CD4-positive, alpha-beta memory T cell (primary cell): ENCODE measurements around the gene SUGP2. TPM values are rescaled to one million over a fixed set of nuclear protein-coding genes. Genes with fewer than 3 reads are reported as not detected.

ENCODE experiments used
- CTCF ChIA-PET: fragments of 350-600 bp; sonication (Branson Sonifier 250); formaldehyde crosslinking; loops from one replicate; lab custom pipeline; 2021; ENCODE audit warnings: inconsistent platforms; ENCODE audit not compliant: partially characterized antibody; lab: Charles Lee
- POLR2A ChIA-PET: fragments of 350-600 bp; sonication (Branson Sonifier 250); formaldehyde crosslinking; loops from one replicate; lab custom pipeline; 2021; ENCODE audit not compliant: partially characterized antibody; lab: Charles Lee
- DNase-seq, 5 donors: peaks; one replicate each; pipeline versions ENCODE4 v3.0.0 to v3.0.0-alpha.2; 2020 to 2022; ENCODE audit warnings: mixed read lengths in 1 of 5
- H3K27ac ChIP-seq: one replicate; pipeline ENCODE4 v1.7.0; 2013; ENCODE audit warnings: low read depth, low read length
- H3K27me3 ChIP-seq: 2 replicates; pipeline ENCODE4 v1.7.0; 2013; ENCODE audit warnings: mild to moderate bottlenecking, low read length, moderate library complexity; ENCODE audit not compliant: insufficient read depth
- H3K36me3 ChIP-seq: 2 replicates; pipeline ENCODE4 v1.7.0; 2013; ENCODE audit warnings: mild to moderate bottlenecking, low read length, moderate library complexity; ENCODE audit not compliant: insufficient read depth
- H3K4me1 ChIP-seq: 2 replicates; pipeline ENCODE4 v1.7.0; 2013; ENCODE audit warnings: mild to moderate bottlenecking, low read length, moderate library complexity; ENCODE audit not compliant: insufficient read depth
- H3K4me3 ChIP-seq, 2 donors: one replicate each; pipeline ENCODE4 v1.7.0; 2013; ENCODE audit warnings: low read length in 2 of 2, mild to moderate bottlenecking in 1 of 2
- H3K9me3 ChIP-seq, 2 donors: one replicate each; pipeline ENCODE4 v1.7.0; 2013; ENCODE audit warnings: low read length in 2 of 2, control low read depth in 1 of 2; ENCODE audit not compliant: control insufficient read depth in 1 of 2
- H3K27ac Mint-ChIP-seq, 7 donors: one replicate each; pipeline ENCODE4 v1.8.0; 2020 to 2021; ENCODE audit warnings: mixed read lengths in 7 of 7, mild to moderate bottlenecking in 6 of 7, inconsistent platforms in 3 of 7, moderate library complexity in 3 of 7
- H3K27me3 Mint-ChIP-seq, 2 donors: one replicate each; pipeline ENCODE4 v1.8.0; 2020 to 2021; ENCODE audit warnings: mixed read lengths in 2 of 2
- H3K36me3 Mint-ChIP-seq, 2 donors: one replicate each; pipeline ENCODE4 v1.8.0; 2020 to 2021; ENCODE audit warnings: mixed read lengths in 2 of 2, inconsistent platforms in 1 of 2, mild to moderate bottlenecking in 1 of 2
- H3K4me1 Mint-ChIP-seq, 4 donors: one replicate each; pipeline ENCODE4 v1.8.0; 2020 to 2021; ENCODE audit warnings: mixed read lengths in 4 of 4, mild to moderate bottlenecking in 1 of 4
- H3K4me3 Mint-ChIP-seq, 8 donors: one replicate each; pipeline ENCODE4 v1.8.0; 2020 to 2021; ENCODE audit warnings: mixed read lengths in 8 of 8, mild to moderate bottlenecking in 7 of 8, moderate library complexity in 6 of 8, inconsistent platforms in 3 of 8
- H3K9me3 Mint-ChIP-seq, 8 donors: one replicate each; pipeline ENCODE4 v1.8.0; 2020 to 2021; ENCODE audit warnings: mixed read lengths in 8 of 8, mild to moderate bottlenecking in 5 of 8, inconsistent platforms in 3 of 8, moderate library complexity in 1 of 8
- intact Hi-C: fragments of 100-400 bp; cut with micrococcal nuclease; formaldehyde crosslinking; loops from one replicate; pipeline ENCODE4 v1.15.1; 2023
- polyA plus RNA-seq, 2 donors: library from polyadenylated mRNA; unstranded; fragments of 300-500 nt; fragmentation: Illumina TruSeq; gene quantifications; one replicate each; pipeline ENCODE4 v1.2.3, GENCODE V29; 2021
- total RNA-seq, 2 experiments: library from RNA; stranded (reverse); gene quantifications; one replicate each; pipeline ENCODE4 v1.2.3, GENCODE V29; 2021

SUGP2 gene
- total and polyA plus RNA-seq, 4 experiments from 2014 or later = 3.9 to 113 (median 59.6) TPM

DNA sequence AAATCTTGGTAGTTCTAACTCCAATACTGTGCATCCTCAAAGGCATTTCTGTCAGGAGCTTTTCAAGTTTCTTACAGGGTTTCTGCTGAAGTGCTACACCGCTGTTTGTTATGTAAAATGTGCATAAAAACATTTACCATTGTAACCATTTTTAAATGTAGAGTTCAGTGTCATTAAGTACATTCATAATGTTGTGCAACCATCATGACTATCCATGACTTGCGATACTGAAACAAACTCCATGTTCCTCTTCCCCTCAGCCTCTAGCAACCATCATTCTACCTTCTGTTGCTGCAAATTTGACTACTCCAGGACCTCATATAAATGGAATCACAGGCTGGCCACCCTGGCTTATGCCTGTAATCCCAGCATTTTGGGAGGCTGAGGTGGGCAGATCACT, 16.1 kb upstream of the SUGP2 start:
- POLR2A ChIA-PET = no interaction called here
- H3K4me3 ChIP-seq = no peak overlapping the region
- Mint-ChIP-seq H3K9me3 (no peaks in the 10 kb centered on the region), H3K36me3 (peaks cover 15 to 30% of the 10 kb centered on the region in 2 donors), H3K4me1 (peaks cover 0 to 2% (median 0%) of the 10 kb centered on the region in 4 donors), H3K4me3 (no peak overlapping the region), H3K27me3 (no peaks in the 10 kb centered on the region), H3K27ac (peak overlapping the region in 1 of 7 donors; percentile 1)
- no peaks in the 10 kb centered on the region for H3K27me3 ChIP-seq
- intact Hi-C loops = no loop called here
- no peaks in the 10 kb centered on the region for H3K4me1 ChIP-seq
- H3K27ac ChIP-seq = no peak overlapping the region
- no peak for DNase-seq
- no peaks in the 10 kb centered on the region for H3K9me3 ChIP-seq
- H3K36me3 ChIP-seq = peaks cover 22% of the 10 kb centered on the region
- CTCF ChIA-PET = interaction anchor here (7.3 kb wide), 1 partner anchor 92 kb away, joined by 60 read pairs; no protein-coding TSS in a partner anchor

DNA sequence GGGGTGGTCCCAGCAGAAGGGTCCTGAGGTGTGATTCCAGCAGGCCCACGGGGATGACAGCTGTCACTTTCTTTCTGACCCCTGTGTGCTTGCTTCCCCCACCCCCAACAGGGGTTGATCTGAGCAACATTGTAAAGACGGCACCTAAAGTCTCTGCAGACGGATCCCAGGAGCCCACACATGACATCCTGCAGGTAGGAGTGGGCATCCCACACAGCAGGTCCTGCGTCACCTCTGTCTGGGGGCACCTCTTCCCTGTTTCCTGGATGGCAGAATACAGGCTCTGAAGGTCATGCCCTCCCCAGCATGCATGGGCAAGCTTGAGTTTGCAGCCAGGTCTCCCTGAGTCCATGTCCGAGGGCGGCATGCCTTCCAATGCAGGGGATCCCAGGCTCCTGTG, 10.6 kb upstream of the SUGP2 start:
- Mint-ChIP-seq H3K4me3 (no peak overlapping the region), H3K4me1 (peaks cover 9 to 18% (median 14%) of the 10 kb centered on the region in 4 donors), H3K36me3 (peaks cover 11 to 20% of the 10 kb centered on the region in 2 donors), H3K27me3 (no peaks in the 10 kb centered on the region), H3K9me3 (no peaks in the 10 kb centered on the region), H3K27ac (no peak overlapping the region)
- intact Hi-C loops = no loop called here
- H3K27ac ChIP-seq = no peak overlapping the region
- ChIA-PET CTCF (no interaction called here), POLR2A (no interaction called here)
- H3K4me1 ChIP-seq = peaks cover 11% of the 10 kb centered on the region
- H3K9me3 ChIP-seq = no peaks in the 10 kb centered on the region
- no peaks in the 10 kb centered on the region for H3K27me3 ChIP-seq
- no peak overlapping the region for H3K4me3 ChIP-seq
- DNase-seq = no peak
- peaks cover 9% of the 10 kb centered on the region for H3K36me3 ChIP-seq

DNA sequence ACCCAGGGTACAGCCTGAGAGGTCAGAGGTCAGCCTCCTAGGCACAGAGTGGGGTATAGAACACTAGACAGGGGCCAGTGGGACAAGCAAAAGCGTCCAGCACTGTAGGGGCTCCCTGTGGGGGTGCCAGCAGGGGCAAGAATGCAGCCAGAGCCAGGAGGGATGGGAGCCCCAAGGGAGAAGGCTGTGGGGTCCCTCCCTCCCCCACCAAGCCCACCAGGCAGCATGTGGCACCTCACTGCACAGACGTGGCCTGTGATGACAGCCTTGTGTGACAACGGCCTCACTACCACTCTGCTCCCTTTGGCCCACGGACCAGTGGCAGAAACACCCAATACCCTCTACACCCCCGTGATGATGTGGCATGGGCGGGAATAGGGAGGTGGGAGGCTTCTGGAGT, 10.2 kb upstream of the SUGP2 start:
- H3K9me3 Mint-ChIP-seq = no peaks in the 10 kb centered on the region

DNA sequence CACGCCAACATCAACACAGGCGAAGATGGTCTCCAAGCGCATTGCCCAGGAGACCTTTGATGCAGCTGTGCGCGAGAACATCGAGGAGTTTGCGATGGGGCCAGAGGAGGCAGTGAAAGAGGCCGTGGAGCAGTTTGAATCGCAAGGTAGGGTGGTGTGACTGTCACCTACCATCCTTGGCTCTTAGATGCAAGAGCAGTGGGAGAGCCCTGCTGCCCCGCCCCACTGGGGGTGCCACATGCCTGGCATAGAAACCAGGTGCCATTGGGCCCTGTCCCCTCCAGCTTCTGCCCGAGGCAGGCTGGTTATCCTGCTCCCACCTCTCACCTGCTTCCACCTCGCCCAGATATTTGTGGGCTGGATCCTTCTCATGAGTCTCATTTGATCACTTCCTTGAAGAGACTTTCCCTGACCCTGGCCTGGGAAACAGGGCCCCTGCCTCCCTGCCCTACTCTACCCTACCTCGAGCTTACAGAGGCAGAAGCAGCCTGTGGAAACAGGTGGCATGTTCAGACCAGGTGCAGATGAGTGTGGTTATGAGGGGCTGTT, 9.5 kb upstream of the SUGP2 start:
- no peaks in the 10 kb centered on the region for H3K27me3 Mint-ChIP-seq
- H3K4me1 Mint-ChIP-seq = peaks cover 9 to 18% (median 14%) of the 10 kb centered on the region in 4 donors
- intact Hi-C loops = no loop called here
- Histone ChIP-seq H3K4me3 (no peak overlapping the region), H3K9me3 (no peaks in the 10 kb centered on the region), H3K4me1 (peaks cover 11% of the 10 kb centered on the region), H3K27me3 (no peaks in the 10 kb centered on the region), H3K36me3 (peaks cover 9% of the 10 kb centered on the region), H3K27ac (no peak overlapping the region)
- H3K27ac Mint-ChIP-seq = peak overlapping the region in 1 of 7 donors; percentile 29
- no peak overlapping the region for H3K4me3 Mint-ChIP-seq
- DNase-seq = no peak
- peaks cover 11 to 16% of the 10 kb centered on the region in 2 donors for H3K36me3 Mint-ChIP-seq
- ChIA-PET CTCF (no interaction called here), POLR2A (no interaction called here)
- no peaks in the 10 kb centered on the region for H3K9me3 Mint-ChIP-seq

More for the DNA sequence above, 10.2 kb upstream of the SUGP2 start:
- POLR2A ChIA-PET = no interaction called here
- intact Hi-C loops = no loop called here
- H3K36me3 ChIP-seq = peaks cover 9% of the 10 kb centered on the region
- no peaks in the 10 kb centered on the region for H3K27me3 ChIP-seq
- Mint-ChIP-seq H3K4me1 (peaks cover 9 to 18% (median 14%) of the 10 kb centered on the region in 4 donors), H3K27me3 (no peaks in the 10 kb centered on the region), H3K4me3 (no peak overlapping the region), H3K36me3 (peaks cover 11 to 16% of the 10 kb centered on the region in 2 donors), H3K27ac (peak overlapping the region in 1 of 7 donors; percentile 29)
- H3K4me3 ChIP-seq = no peak overlapping the region
- no peak overlapping the region for H3K27ac ChIP-seq
- no peak for DNase-seq
- peaks cover 11% of the 10 kb centered on the region for H3K4me1 ChIP-seq
- no peaks in the 10 kb centered on the region for H3K9me3 ChIP-seq
- CTCF ChIA-PET = no interaction called here

DNA sequence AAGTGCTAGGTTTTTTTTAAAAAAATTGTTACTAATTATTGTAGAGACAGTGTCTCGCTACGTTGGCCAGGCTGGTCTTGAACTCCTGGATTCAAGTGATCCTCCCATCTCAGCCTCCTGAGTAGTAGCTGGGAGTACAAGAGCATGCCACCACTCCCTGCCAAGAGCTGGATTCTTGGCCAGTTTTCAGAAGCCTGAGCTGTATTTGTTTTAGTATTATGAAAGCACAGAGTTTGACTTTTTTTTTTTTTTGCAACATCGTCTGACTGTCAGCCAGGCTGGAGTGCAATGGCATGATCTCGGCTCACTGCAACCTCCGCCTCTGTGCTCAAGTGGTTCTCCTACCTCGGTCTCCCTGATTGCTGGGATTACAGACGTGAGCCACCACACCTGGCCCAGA, 7.1 kb upstream of the SUGP2 start:
- no peak for DNase-seq
- no peak overlapping the region for H3K27ac ChIP-seq
- H3K4me1 ChIP-seq = peaks cover 11% of the 10 kb centered on the region
- no peaks in the 10 kb centered on the region for H3K9me3 ChIP-seq
- H3K27me3 Mint-ChIP-seq = no peaks in the 10 kb centered on the region
- peaks cover 9% of the 10 kb centered on the region for H3K36me3 ChIP-seq
- no peaks in the 10 kb centered on the region for H3K27me3 ChIP-seq
- intact Hi-C loops = no loop called here
- POLR2A ChIA-PET = no interaction called here
- no peak overlapping the region for H3K4me3 ChIP-seq
- no peaks in the 10 kb centered on the region for H3K9me3 Mint-ChIP-seq
- CTCF ChIA-PET = no interaction called here
- H3K36me3 Mint-ChIP-seq = peaks cover 6 to 10% of the 10 kb centered on the region in 2 donors
- H3K27ac Mint-ChIP-seq = peak overlapping the region in 4 of 7 donors; percentile 50 to 78 (median 64)
- peaks cover 7 to 27% (median 15%) of the 10 kb centered on the region in 4 donors for H3K4me1 Mint-ChIP-seq
- no peak overlapping the region for H3K4me3 Mint-ChIP-seq

DNA sequence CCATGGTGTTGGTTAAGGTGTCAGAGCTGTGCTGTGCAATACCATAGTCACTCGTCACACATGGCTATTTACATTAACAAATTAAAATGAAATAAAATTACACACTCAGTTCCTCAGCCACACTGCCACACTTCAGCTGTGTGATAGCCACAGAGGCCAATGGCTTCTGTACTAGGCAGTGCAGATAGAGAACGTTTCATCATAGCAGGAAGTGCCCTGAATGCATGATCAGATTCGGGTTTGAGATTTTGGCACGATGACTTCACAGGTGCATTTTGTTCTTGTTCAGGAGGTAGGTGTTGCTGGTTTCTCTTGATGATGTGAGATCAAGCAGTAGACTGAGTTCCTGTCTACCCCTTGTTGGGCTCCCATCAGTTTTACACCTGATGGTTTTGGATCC, 6.6 kb upstream of the SUGP2 start:
- peak in 3 of 5 donors; percentile 8 to 26 (median 14) for DNase-seq
- Histone ChIP-seq H3K4me1 (peaks cover 11% of the 10 kb centered on the region), H3K27ac (no peak overlapping the region), H3K27me3 (no peaks in the 10 kb centered on the region), H3K4me3 (no peak overlapping the region), H3K9me3 (no peaks in the 10 kb centered on the region), H3K36me3 (peaks cover 9% of the 10 kb centered on the region)
- intact Hi-C loops = loop anchor here (10.0 kb wide), 1 partner anchor 125 kb away; the partner anchor contains the start of genes COPE and DDX49
- POLR2A ChIA-PET = no interaction called here
- CTCF ChIA-PET = interaction anchor here (1.5 kb wide), 1 partner anchor 13 kb away, joined by 3 read pairs; no protein-coding TSS in a partner anchor
- Mint-ChIP-seq H3K4me3 (peak overlapping the region in 1 of 8 donors; percentile 5), H3K27ac (peak overlapping the region in 3 of 7 donors; percentile 58 to 78 (median 70)), H3K36me3 (peaks cover 1 to 6% of the 10 kb centered on the region in 2 donors), H3K4me1 (peaks cover 7 to 30% (median 15%) of the 10 kb centered on the region in 4 donors), H3K9me3 (no peaks in the 10 kb centered on the region), H3K27me3 (no peaks in the 10 kb centered on the region)

DNA sequence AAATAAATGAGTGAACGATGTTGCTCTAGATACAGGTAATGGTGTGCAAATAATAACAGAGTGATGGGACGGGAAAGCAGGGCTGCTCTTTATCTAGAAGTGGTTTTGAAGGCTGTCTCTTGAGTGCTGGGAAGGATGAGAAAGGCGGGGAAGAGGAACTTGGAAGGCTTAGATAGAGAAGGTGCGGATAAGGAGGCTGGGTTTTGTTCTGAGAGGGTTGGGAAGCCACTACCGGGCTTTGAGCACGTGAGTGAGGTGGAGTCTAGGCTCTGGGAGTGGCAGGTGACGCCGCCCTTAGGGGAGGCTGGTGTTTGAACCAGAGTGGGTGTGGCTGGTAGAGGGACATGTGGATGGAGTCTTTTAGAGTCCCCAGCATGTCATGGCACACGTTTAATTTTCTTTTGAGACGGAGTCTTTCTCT, 897 bp upstream of the SUGP2 start:
- peaks cover 9 to 18% of the 10 kb centered on the region in 2 donors for H3K36me3 Mint-ChIP-seq
- CTCF ChIA-PET = no interaction called here
- peak overlapping the region; percentile 81 for H3K4me3 ChIP-seq
- no peaks in the 10 kb centered on the region for H3K9me3 ChIP-seq
- H3K36me3 ChIP-seq = no peaks in the 10 kb centered on the region
- H3K27me3 ChIP-seq = no peaks in the 10 kb centered on the region
- POLR2A ChIA-PET = no interaction called here
- H3K27me3 Mint-ChIP-seq = no peaks in the 10 kb centered on the region
- peak; percentile 64 to 80 (median 66) for DNase-seq
- H3K27ac Mint-ChIP-seq = peak overlapping the region; percentile 84 to 99 (median 92)
- intact Hi-C loops = loop anchor here (10.0 kb wide), 1 partner anchor 119 kb away; the partner anchor contains the start of genes COPE and DDX49
- peaks cover 16 to 45% (median 27%) of the 10 kb centered on the region in 4 donors for H3K4me1 Mint-ChIP-seq
- no peaks in the 10 kb centered on the region for H3K9me3 Mint-ChIP-seq
- H3K4me3 Mint-ChIP-seq = peak overlapping the region; percentile 85 to 91 (median 90)
- H3K27ac ChIP-seq = peak overlapping the region; percentile 82
- peaks cover 23% of the 10 kb centered on the region for H3K4me1 ChIP-seq
